Activated CD8-positive, alpha-beta T cell treated with anti-CD3 and anti-CD28 coated beads, Interleukin-2, amount 10 ng/mL, durations not matched to agents 7 days and 5 days (primary cell): ENCODE measurements around the gene FAM162A. TPM values are rescaled to one million over a fixed set of nuclear protein-coding genes. Genes with fewer than 3 reads are reported as not detected.

Source experiments
- ATAC-seq: fragments of 150-1000 bp; cut with Tn5 transposase; one replicate; pipeline ENCODE4 v1.10.0; 2021; ENCODE audit warnings: moderate library complexity
- CTCF ChIA-PET: fragments of 350-600 bp; sonication (Branson Sonifier 250); formaldehyde crosslinking; loops from one replicate; lab custom pipeline; 2021; ENCODE audit warnings: antibody characterized with exemption; lab: Charles Lee
- POLR2A ChIA-PET: fragments of 350-600 bp; sonication (Branson Sonifier 250); formaldehyde crosslinking; loops from one replicate; lab custom pipeline; 2021; ENCODE audit warnings: antibody characterized with exemption; lab: Charles Lee
- DNase-seq: peaks from one replicate; pipeline ENCODE4 v3.0.0-alpha.2; 2020
- H3K27ac Mint-ChIP-seq: one replicate; pipeline ENCODE4 v1.8.0; 2021; ENCODE audit warnings: mild to moderate bottlenecking, mixed read lengths
- H3K27me3 Mint-ChIP-seq: one replicate; pipeline ENCODE4 v1.8.0; 2021; ENCODE audit warnings: low read depth, mixed read lengths
- H3K36me3 Mint-ChIP-seq: one replicate; pipeline ENCODE4 v1.8.0; 2021; ENCODE audit warnings: low read depth, mixed read lengths
- H3K4me1 Mint-ChIP-seq: one replicate; pipeline ENCODE4 v1.8.0; 2021; ENCODE audit warnings: low read depth, mixed read lengths
- H3K4me3 Mint-ChIP-seq: one replicate; pipeline ENCODE4 v1.8.0; 2021; ENCODE audit warnings: mild to moderate bottlenecking, mixed read lengths
- H3K9me3 Mint-ChIP-seq: one replicate; pipeline ENCODE4 v1.8.0; 2022; ENCODE audit warnings: mixed read lengths; ENCODE audit not compliant: insufficient read depth
- total RNA-seq, 2 experiments: library from RNA; stranded (reverse); gene quantifications; one replicate each; pipeline ENCODE4 v1.2.3, GENCODE V29; 2021

Gene FAM162A, protein sequence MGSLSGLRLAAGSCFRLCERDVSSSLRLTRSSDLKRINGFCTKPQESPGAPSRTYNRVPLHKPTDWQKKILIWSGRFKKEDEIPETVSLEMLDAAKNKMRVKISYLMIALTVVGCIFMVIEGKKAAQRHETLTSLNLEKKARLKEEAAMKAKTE
- total RNA-seq = 10 to 100 TPM; 78.0 to 78.4 TPM

DNA sequence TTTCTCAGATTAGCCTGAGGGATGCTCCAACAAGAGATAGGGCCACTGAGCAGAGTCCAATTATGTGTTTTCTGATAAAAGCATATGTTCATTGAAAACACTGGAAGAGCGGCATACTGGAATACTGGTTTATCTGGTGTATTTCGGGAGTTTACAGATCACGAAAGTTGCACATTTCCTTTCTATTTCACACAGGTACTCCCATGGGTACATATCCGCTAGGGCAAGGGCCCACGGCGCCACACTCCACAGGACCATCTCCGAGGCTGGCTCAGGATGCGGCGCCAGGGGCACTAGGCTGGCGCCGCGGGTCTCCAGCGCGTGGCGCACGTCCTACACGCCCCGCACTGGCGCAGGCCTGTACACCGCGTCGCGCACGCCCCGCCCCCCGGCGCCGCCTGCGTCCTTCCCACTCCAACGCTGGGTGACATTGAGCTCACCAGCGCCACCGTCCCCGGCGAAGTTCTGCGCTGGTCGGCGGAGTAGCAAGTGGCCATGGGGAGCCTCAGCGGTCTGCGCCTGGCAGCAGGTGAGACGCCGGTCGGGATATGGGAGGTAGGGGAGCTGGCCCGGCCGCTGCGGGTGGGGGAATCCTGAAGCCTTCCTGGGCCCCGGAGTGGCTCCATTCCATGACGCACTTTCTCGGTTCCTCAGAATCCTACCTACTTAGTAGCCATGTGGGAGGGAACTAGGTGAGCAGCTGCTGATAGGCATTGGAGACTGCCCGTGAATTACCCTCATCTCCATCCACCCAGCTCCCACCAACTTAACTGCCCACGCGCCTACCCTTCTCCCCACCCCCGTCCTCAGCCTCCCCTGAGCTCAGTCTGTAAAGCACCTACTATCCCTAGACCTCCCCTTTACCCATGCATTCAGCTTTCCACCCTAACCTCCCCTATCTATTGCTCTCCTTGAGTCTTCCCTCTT, at the start of gene FAM162A:
TSS of gene FAM162A (plus strand) at position 412 of the 927 bp plus-strand sequence. CDS start at position 496, 84 bp downstream.
- H3K36me3 Mint-ChIP-seq = peaks cover 25% of the 10 kb centered on the region
- peak; percentile 98 for ATAC-seq
- peak; percentile 96 for DNase-seq
- peaks cover 58% of the 10 kb centered on the region for H3K4me1 Mint-ChIP-seq
- H3K27ac Mint-ChIP-seq = peak within 1 kb of the TSS; percentile 91
- CTCF ChIA-PET = interaction anchor here (0.6 to 4.6 kb wide), 40 partner anchors 9 to 838 kb away, joined by 3 to 50 read pairs (median 4); partner anchors contain the start of genes DTX3L, PARP14, PARP9 and POLQ
- no peaks in the 10 kb centered on the region for H3K27me3 Mint-ChIP-seq
- POLR2A ChIA-PET = interaction anchor here (0.9 to 3.7 kb wide), 10 partner anchors 9 to 838 kb away, joined by 3 to 33 read pairs (median 4); partner anchors contain the start of genes PARP14, POLQ and WDR5B
- no peaks in the 10 kb centered on the region for H3K9me3 Mint-ChIP-seq
- peak within 1 kb of the TSS; percentile 90 for H3K4me3 Mint-ChIP-seq

DNA sequence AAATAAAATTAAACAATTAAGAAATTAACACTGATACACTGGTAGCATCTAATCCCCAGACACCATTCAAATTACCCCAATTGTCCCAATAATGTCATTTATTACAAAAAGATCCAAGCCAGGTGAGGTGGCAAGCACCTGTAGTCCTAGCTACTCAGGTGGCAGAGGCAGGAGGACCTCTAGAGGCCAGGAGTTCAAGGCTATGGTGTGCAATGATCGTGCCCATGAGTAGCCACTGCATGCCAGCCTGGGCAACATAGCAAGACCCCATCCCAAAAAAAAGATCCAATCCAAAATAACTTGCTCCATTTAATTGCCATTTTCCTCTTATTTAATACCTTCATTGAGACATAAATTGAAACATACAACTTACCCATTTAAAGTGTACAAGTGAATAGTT, 41.2 kb upstream of the FAM162A start:
- POLR2A ChIA-PET = no interaction called here
- no peak overlapping the region for H3K27ac Mint-ChIP-seq
- ATAC-seq (no peak), DNase-seq (no peak)
- peaks cover 8% of the 10 kb centered on the region for H3K27me3 Mint-ChIP-seq
- peaks cover 5% of the 10 kb centered on the region for H3K9me3 Mint-ChIP-seq
- H3K36me3 Mint-ChIP-seq = no peaks in the 10 kb centered on the region
- no peak overlapping the region for H3K4me3 Mint-ChIP-seq
- CTCF ChIA-PET = no interaction called here
- no peaks in the 10 kb centered on the region for H3K4me1 Mint-ChIP-seq

DNA sequence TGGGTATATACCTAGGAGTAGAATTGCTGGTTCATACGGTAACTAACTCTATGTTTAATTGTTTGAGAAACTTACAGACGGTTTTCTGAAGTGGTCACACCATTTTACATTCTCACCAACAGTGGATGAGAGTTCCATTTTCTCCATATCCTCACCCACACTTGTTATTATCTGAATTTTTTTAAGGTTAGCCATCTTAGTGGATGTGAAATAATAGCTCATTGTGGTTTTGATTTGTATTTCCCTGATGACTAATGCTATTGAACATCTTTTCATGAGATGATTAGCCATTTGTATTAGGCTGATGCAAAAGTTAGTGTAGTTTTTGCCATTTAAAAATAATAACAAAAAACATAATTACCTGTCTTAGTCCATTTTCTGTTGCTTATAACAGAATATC, 40.3 kb upstream of the FAM162A start:
- Mint-ChIP-seq H3K9me3 (peaks cover 5% of the 10 kb centered on the region), H3K36me3 (no peaks in the 10 kb centered on the region), H3K4me1 (no peaks in the 10 kb centered on the region), H3K27me3 (peaks cover 12% of the 10 kb centered on the region), H3K27ac (no peak overlapping the region), H3K4me3 (no peak overlapping the region)
- CTCF ChIA-PET = no interaction called here
- no peak for DNase-seq
- no peak for ATAC-seq
- POLR2A ChIA-PET = no interaction called here

DNA sequence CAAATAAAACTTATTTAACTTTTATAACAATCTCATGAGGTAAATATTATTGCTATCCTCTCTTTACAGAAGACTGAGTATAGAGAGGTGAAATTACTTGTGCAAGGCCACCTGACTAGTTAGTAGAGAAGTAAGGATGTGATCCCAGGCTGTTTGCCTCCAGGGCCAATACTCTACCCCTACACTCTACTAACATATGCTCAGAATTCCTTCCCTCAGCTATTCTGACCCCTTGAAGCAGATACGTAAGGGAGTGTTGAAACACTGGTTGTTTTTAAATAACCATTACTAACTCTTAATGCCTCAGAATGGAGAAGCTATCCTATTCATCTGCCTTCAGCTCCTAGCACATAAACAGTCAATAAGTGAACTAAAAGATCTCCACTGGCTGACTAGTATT, 34.8 kb upstream of the FAM162A start:
- DNase-seq = no peak
- ATAC-seq = no peak
- Mint-ChIP-seq H3K27me3 (peaks cover 4% of the 10 kb centered on the region), H3K27ac (no peak overlapping the region), H3K4me1 (no peaks in the 10 kb centered on the region), H3K4me3 (no peak overlapping the region), H3K36me3 (no peaks in the 10 kb centered on the region), H3K9me3 (peaks cover 5% of the 10 kb centered on the region)
- POLR2A ChIA-PET = no interaction called here
- CTCF ChIA-PET = interaction anchor here (1.1 to 1.2 kb wide), 2 partner anchors 43 to 247 kb away, joined by 3 to 4 read pairs; no protein-coding TSS in a partner anchor

DNA sequence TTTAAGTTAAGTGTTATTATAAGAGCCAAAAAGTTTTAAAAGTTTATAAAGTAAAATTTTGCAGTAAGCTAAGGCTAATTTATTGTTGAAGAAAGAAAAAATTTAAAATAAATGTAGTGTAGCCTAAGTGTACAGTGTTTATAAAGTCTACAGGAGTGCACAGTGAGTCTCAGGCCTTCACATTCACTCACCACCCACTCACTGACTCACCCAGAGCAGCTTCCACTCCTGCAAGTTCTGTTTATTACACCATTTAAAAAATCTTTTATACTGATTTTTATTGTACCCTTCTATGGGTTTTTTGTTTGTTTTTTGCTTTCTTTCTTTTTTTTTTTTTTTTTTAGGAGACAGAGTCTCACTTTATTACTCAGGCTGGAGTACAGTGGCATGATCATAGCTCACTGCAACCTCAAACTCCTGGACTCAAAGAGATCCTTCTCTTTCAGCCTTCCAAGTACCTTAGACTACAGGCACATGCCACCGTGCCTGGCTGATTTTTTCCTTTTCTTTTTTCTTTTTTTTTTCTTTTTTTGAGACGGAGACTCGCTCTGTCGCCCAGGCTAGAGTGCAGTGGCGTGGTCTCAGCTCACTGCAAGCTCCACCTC, 33.1 kb upstream of the FAM162A start:
- H3K4me3 Mint-ChIP-seq = no peak overlapping the region
- H3K9me3 Mint-ChIP-seq = peaks cover 5% of the 10 kb centered on the region
- DNase-seq (no peak), ATAC-seq (no peak)
- ChIA-PET POLR2A (no interaction called here), CTCF (interaction anchor here (1.2 kb wide), 1 partner anchor 44 kb away, joined by 4 read pairs; no protein-coding TSS in a partner anchor)
- no peaks in the 10 kb centered on the region for H3K36me3 Mint-ChIP-seq
- H3K4me1 Mint-ChIP-seq = no peaks in the 10 kb centered on the region
- peaks cover 4% of the 10 kb centered on the region for H3K27me3 Mint-ChIP-seq
- H3K27ac Mint-ChIP-seq = no peak overlapping the region

DNA sequence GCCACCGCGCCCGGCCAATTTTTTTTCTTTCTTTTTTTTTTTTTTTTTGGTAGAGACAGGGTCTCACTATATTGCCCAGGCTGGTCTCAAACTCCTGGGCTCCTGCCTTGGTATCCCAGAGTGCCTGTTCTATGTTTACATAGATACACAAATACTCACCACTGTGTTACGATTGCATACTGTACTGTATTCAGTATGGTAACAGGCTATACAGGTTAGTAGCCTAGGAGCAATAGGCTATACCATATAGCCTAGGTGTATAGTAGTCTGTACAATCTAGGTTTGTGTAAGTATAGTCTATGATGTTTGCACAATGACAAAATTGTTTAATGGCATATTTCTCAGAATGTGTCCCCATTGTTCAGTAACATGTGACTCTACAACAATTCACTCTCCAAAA, 32.4 kb upstream of the FAM162A start:
- ChIA-PET CTCF (no interaction called here), POLR2A (no interaction called here)
- H3K27me3 Mint-ChIP-seq = peaks cover 4% of the 10 kb centered on the region

DNA sequence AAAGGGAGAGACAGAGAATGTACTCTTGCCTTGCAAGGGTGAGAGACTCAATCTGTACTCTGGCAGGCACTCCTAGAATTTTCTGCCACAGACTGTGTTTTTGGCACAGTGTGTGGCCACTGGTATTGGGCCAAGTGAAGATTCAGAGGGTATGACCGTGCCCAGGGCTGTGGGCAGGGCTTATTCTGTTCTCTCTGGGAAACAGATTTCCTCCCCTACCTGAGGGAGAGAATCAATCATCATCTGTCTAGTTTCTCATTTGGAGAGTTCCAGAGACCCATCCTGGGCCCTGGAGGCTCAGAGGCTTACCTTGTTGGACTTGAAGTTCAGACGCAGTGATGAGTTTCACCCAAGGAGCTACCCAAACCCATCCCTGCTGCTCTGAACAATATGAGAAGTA, 30.8 kb upstream of the FAM162A start:
- ATAC-seq = no peak
- no peaks in the 10 kb centered on the region for H3K27me3 Mint-ChIP-seq
- H3K4me3 Mint-ChIP-seq = no peak overlapping the region
- ChIA-PET POLR2A (no interaction called here), CTCF (interaction anchor here (1.1 to 1.7 kb wide), 4 partner anchors 39 to 806 kb away, joined by 3 to 11 read pairs (median 6); no protein-coding TSS in a partner anchor)
- no peaks in the 10 kb centered on the region for H3K36me3 Mint-ChIP-seq
- no peak overlapping the region for H3K27ac Mint-ChIP-seq
- H3K4me1 Mint-ChIP-seq = no peaks in the 10 kb centered on the region
- no peak for DNase-seq
- no peaks in the 10 kb centered on the region for H3K9me3 Mint-ChIP-seq

More for the DNA sequence above, 32.4 kb upstream of the FAM162A start:
- Mint-ChIP-seq H3K4me1 (no peaks in the 10 kb centered on the region), H3K36me3 (no peaks in the 10 kb centered on the region), H3K27ac (no peak overlapping the region), H3K4me3 (no peak overlapping the region), H3K9me3 (peaks cover 5% of the 10 kb centered on the region)
- DNase-seq (no peak), ATAC-seq (no peak)

DNA sequence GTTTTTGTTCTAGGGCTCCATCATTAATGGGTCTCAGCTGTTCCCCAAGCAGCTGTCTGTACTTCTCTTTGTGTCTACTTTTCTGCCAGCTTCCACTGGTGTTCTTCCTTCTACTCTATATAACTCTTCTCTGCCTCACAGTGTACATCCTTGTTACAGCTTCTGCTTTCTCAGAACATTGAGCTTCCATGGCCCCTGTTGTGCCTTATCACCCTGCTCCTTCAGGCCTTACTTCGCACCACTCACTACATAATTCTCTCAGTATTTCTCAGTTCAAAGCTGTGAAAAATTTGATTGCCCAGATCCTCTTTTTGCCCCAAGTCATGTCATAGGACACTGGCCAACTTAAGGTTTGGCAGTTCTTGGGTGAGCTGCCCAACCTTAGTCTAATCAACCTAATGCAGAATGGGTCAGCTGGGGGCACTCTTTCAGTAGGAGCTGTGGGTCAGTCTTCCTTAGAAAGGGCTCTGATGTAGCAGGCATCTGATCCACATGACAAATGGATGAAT, 30.0 kb upstream of the FAM162A start:
- H3K9me3 Mint-ChIP-seq = no peaks in the 10 kb centered on the region
- POLR2A ChIA-PET = no interaction called here
- H3K4me1 Mint-ChIP-seq = peaks cover 7% of the 10 kb centered on the region

DNA sequence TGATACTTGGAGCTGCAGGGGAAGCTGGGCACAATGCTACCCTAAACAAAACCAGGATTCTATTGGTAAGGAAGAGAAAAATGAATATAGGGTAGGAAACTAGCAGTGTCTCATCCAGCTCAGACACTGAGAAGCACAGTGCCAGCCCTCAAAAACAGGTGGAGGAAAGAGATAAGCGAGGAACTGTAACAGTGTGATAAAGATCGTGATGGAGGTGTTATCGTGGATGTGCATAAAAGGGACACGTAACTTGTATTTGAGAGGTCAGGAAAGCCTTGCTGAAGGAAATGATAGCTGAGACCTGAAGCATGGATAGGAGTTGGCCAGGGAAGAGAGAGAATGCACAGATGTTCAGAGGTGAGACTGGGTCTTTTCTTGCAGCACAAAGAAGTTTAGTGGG, 28.4 kb upstream of the FAM162A start:
- H3K27ac Mint-ChIP-seq = no peak overlapping the region
- no peaks in the 10 kb centered on the region for H3K27me3 Mint-ChIP-seq
- no peak for ATAC-seq
- peaks cover 14% of the 10 kb centered on the region for H3K36me3 Mint-ChIP-seq
- no peak for DNase-seq
- POLR2A ChIA-PET = no interaction called here
- CTCF ChIA-PET = interaction anchor here (0.6 to 2.9 kb wide), 5 partner anchors 33 to 501 kb away, joined by 3 to 24 read pairs (median 4); no protein-coding TSS in a partner anchor
- H3K4me1 Mint-ChIP-seq = peaks cover 9% of the 10 kb centered on the region
- no peaks in the 10 kb centered on the region for H3K9me3 Mint-ChIP-seq
- no peak overlapping the region for H3K4me3 Mint-ChIP-seq

More for the DNA sequence above, 30.0 kb upstream of the FAM162A start:
- Mint-ChIP-seq H3K27me3 (no peaks in the 10 kb centered on the region), H3K4me3 (no peak overlapping the region), H3K36me3 (peaks cover 7% of the 10 kb centered on the region), H3K27ac (no peak overlapping the region)
- DNase-seq (no peak), ATAC-seq (no peak)
- CTCF ChIA-PET = interaction anchor here (0.8 to 1.7 kb wide), 6 partner anchors 10 to 807 kb away, joined by 3 to 11 read pairs (median 4); no protein-coding TSS in a partner anchor

DNA sequence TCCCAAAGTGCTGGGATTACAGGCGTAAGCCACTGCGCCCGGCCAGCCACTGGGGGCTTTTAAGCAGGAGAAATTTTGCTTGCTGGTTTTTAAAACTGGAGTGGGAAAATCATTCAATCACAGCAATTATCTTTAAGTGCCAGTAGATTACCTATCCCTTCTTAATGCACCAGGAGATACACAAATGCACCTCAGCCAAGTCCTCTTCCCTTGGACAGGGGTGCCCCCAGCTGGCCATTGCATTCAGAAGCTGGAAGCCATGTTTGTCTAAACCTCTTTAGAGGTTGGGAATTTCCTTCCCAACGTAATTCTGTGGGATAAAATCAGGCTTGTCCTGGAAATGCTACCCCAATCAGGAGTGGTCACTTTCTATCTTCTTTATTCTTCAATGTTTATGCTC, 27.6 kb upstream of the FAM162A start:
- ATAC-seq = no peak
- H3K4me1 Mint-ChIP-seq = peaks cover 9% of the 10 kb centered on the region
- H3K4me3 Mint-ChIP-seq = no peak overlapping the region
- no peak overlapping the region for H3K27ac Mint-ChIP-seq
- H3K27me3 Mint-ChIP-seq = no peaks in the 10 kb centered on the region
- peak; percentile 50 for DNase-seq
- POLR2A ChIA-PET = no interaction called here
- CTCF ChIA-PET = interaction anchor here (0.6 to 2.9 kb wide), 5 partner anchors 34 to 500 kb away, joined by 3 to 24 read pairs (median 8); no protein-coding TSS in a partner anchor
- H3K36me3 Mint-ChIP-seq = peaks cover 14% of the 10 kb centered on the region
- H3K9me3 Mint-ChIP-seq = no peaks in the 10 kb centered on the region
